ENCODE measurements around the gene NEU3. TPM values are rescaled to one million over a fixed set of nuclear protein-coding genes. Genes with fewer than 3 reads are reported as not detected.

The NEU3 gene
- total and polyA plus RNA-seq, 5 donors from 2014 or later, result 1.4 to 10.8 (median 2.2) TPM

Other genes with a start within 250 kb of the NEU3 start
- gene RNF169, start 240.1 kb upstream of the NEU3 start, total RNA-seq, result 30.2 TPM
- 1 to 10 TPM; 1.3 to 2.0 (median 1.4) TPM for gene RNF169, start 240.1 kb upstream of the NEU3 start, polyA plus RNA-seq
- gene XRRA1, start 39.8 kb upstream of the NEU3 start, total RNA-seq, result 33.4 TPM
- 10 to 100 TPM in 1 of 4 donors, 1 to 10 TPM in 3; 5.4 to 11.3 (median 7.4) TPM for gene XRRA1, start 39.8 kb upstream of the NEU3 start, polyA plus RNA-seq
- gene SPCS2, start 39.7 kb upstream of the NEU3 start, total RNA-seq, result 73.2 TPM
- 100 to 1,000 TPM; 166 to 266 (median 195) TPM for gene SPCS2, start 39.7 kb upstream of the NEU3 start, polyA plus RNA-seq
- not detected for gene OR2AT4, start 107.9 kb downstream of the NEU3 start, total RNA-seq
- not detected for gene OR2AT4, start 107.9 kb downstream of the NEU3 start, polyA plus RNA-seq
- gene SLCO2B1, start 162.2 kb downstream of the NEU3 start, total RNA-seq, result not detected
- gene SLCO2B1, start 162.2 kb downstream of the NEU3 start, polyA plus RNA-seq, result not detected

All from CD4-positive, CD25-positive, alpha-beta regulatory T cell (primary cell).